K562 (cell line): Measurements from ENCODE around the gene NIFK. TPM values are rescaled to one million over a fixed set of nuclear protein-coding genes. Genes with fewer than 3 reads are reported as not detected.

Experiments
- AFF4 ChIP-seq: sonication (generic); formaldehyde crosslinking; IDR thresholded peaks from 2 replicates; pipeline ENCODE4 v1.8.0; 2023; ENCODE audit warnings: mild to moderate bottlenecking, missing genetic modification reagents
- ARID4B ChIP-seq: sonication (generic); formaldehyde crosslinking; IDR thresholded peaks from 2 replicates; pipeline ENCODE4 v1.8.0; 2022; ENCODE audit warnings: mild to moderate bottlenecking, missing genetic modification reagents
- CEBPB ChIP-seq: fragments of 450-650 bp; IDR thresholded peaks from 2 replicates; pipeline ENCODE4 v1.6.1; 2016; ENCODE audit warnings: missing genetic modification characterization, missing compliant biosample characterization
- CEBPG ChIP-seq, 3 experiments: fragments of 200-800 bp in 1 of 3; sonication (Bioruptor generic) in 1 of 3; sonication (generic) in 1 of 3; formaldehyde crosslinking in 1 of 3; IDR thresholded peaks in 2 of 3; conservative IDR thresholded peaks in 1 of 3; 2 replicates each; pipeline versions ENCODE4 v1.6.1 to v1.8.0; 2016 to 2022; ENCODE audit warnings: missing compliant biosample characterization in 2 of 3, missing genetic modification characterization in 2 of 3, mild to moderate bottlenecking in 1 of 3, missing genetic modification reagents in 1 of 3
- FOXA3 ChIP-seq, 2 experiments: fragments of 450-650 bp in 1 of 2; sonication (generic) in 1 of 2; formaldehyde crosslinking; IDR thresholded peaks in 1 of 2; conservative IDR thresholded peaks in 1 of 2; 2 replicates each; pipeline versions ENCODE4 v1.4.0 to v1.8.0; 2020 to 2022; ENCODE audit warnings: mild to moderate bottlenecking in 2 of 2, missing genetic modification reagents in 1 of 2
- GTF2B ChIP-seq: IDR thresholded peaks from 2 replicates; pipeline ENCODE4 v1.6.1; 2011; ENCODE audit not compliant: insufficient read length; ENCODE audit errors: extremely low read depth
- KLF1 ChIP-seq: fragments of 450-650 bp; IDR thresholded peaks from 2 replicates; pipeline ENCODE4 v1.6.1; 2016; ENCODE audit warnings: missing genetic modification characterization, missing compliant biosample characterization
- NFXL1 ChIP-seq: fragments of 450-650 bp; formaldehyde crosslinking; IDR thresholded peaks from 2 replicates; pipeline ENCODE4 v1.4.0; 2021; ENCODE audit warnings: mild to moderate bottlenecking
- TAF7 ChIP-seq: fragments of 450-650 bp; IDR thresholded peaks from 2 replicates; pipeline ENCODE4 v1.6.1; 2016; ENCODE audit warnings: missing genetic modification characterization, missing compliant biosample characterization
- ZNF274 ChIP-seq: IDR thresholded peaks from 2 replicates; pipeline ENCODE4 v1.6.1; 2011; ENCODE audit warnings: low read depth, mild to moderate bottlenecking, low read length, moderate library complexity, borderline replicate concordance
- ZNF518B ChIP-seq: fragments of 250-450 bp; sonication (Bioruptor Pico); IDR thresholded peaks from 2 replicates; pipeline ENCODE4 v1.5.0; 2021; ENCODE audit warnings: mild to moderate bottlenecking, moderate library complexity
- ZNF75A ChIP-seq: fragments of 450-650 bp; formaldehyde crosslinking; IDR thresholded peaks from 2 replicates; pipeline ENCODE4 v1.4.0; 2020; ENCODE audit warnings: mild to moderate bottlenecking
- polyA plus RNA-seq, 8 experiments: library from polyadenylated mRNA; depleted of rRNA in 4 of 8; stranded (reverse) in 5 of 8; unstranded in 3 of 8; fragments of >200 nt; fragmentation: Nextera tagmentation in 2 of 8; fragmentation: Illumina TruSeq in 1 of 8; extraction: Ambion mirVana in 2 of 8; extraction: Trizol in 1 of 8; gene quantifications; 2 replicates each; pipeline versions ENCODE4 v1.2.1 to v1.2.3, GENCODE V29; 2011 to 2014; ENCODE audit warnings: inconsistent platforms in 1 of 8, missing spikeins in 1 of 8
- total RNA-seq, 7 experiments: library from RNA; depleted of rRNA in 6 of 7; stranded (reverse); fragments of >200 nt in 6 of 7; fragmentation: Illumina TruSeq in 2 of 7; extraction: Trizol in 2 of 7; gene quantifications; 2 replicates each; pipeline versions ENCODE4 v1.2.1 to v1.2.3, GENCODE V29; 2011 to 2021; ENCODE audit warnings: low replicate concordance in 1 of 7

The NIFK gene
- total and polyA plus RNA-seq, 9 of the 15 experiments (the other 6 are each of a cell fraction or from before 2014, with no cell fraction given), result 60.2 to 426 (median 183) TPM

- TF ChIP-seq ARID4B (peak; percentile 98), CEBPG (CRISPR knock-in tag; IDR thresholded peaks at IDR 0.05) (peak; percentile 94), CEBPG (tag; conservative IDR thresholded peaks at IDR 0.05 in 1 of 2, IDR thresholded peaks at IDR 0.05 in 1 of 2) (peak; percentile 64 to 65; a peak in 3 of 4 replicates), KLF1 (0 out of 2 replicates have a peak, but pooled peaks have one; percentile 45), ZNF274 (no peak), CEBPB (tag) (peak; percentile 86), ZNF75A (no peak), AFF4 (peak; percentile 72; the same call in 1 of the 2 replicates), NFXL1 (no peak), GTF2B (no peak), TAF7 (peak; percentile 76), ZNF518B (CRISPR knock-in tag) (no peak), FOXA3 (CRISPR knock-in tag; conservative IDR thresholded peaks at IDR 0.05 in 1 of 2, IDR thresholded peaks at IDR 0.05 in 1 of 2) (0 out of 4 replicates have a peak, but pooled peaks of 1 of the 2 experiments have one; percentile 19)
These were observed 18.8 kb upstream of the NIFK start, which contains the start of gene TSN (continued) for GRCh38 chr2:121755237-121756111.
